T47D (cell line): ENCODE data around the gene UAP1L1.
"Not testable (repeated sequence)": the region's sequence is repeated elsewhere in the genome, so short reads cannot be mapped to it uniquely, and the experiment has no call there.

ENCODE experiments used
- DNase-seq, 2 experiments: peaks; one replicate each; pipeline versions ENCODE4 v3.0.0 to v3.0.0-alpha.2; 2011 to 2012; ENCODE audit warnings: low read depth in 1 of 2, low spot score in 1 of 2
- JUND ChIP-seq: IDR thresholded peaks from 2 replicates; pipeline ENCODE4 v1.6.1; 2012; ENCODE audit warnings: low read depth
- in situ Hi-C: cut with HindIII; loops from 2 replicates; pipeline ENCODE4 v1.10.0; 2016; ENCODE audit warnings: low sequenced_read_pairs, low pct_unique_long_range_greater_than_20kb

Gene UAP1L1, protein sequence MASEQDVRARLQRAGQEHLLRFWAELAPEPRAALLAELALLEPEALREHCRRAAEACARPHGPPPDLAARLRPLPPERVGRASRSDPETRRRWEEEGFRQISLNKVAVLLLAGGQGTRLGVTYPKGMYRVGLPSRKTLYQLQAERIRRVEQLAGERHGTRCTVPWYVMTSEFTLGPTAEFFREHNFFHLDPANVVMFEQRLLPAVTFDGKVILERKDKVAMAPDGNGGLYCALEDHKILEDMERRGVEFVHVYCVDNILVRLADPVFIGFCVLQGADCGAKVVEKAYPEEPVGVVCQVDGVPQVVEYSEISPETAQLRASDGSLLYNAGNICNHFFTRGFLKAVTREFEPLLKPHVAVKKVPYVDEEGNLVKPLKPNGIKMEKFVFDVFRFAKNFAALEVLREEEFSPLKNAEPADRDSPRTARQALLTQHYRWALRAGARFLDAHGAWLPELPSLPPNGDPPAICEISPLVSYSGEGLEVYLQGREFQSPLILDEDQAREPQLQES

DNA sequence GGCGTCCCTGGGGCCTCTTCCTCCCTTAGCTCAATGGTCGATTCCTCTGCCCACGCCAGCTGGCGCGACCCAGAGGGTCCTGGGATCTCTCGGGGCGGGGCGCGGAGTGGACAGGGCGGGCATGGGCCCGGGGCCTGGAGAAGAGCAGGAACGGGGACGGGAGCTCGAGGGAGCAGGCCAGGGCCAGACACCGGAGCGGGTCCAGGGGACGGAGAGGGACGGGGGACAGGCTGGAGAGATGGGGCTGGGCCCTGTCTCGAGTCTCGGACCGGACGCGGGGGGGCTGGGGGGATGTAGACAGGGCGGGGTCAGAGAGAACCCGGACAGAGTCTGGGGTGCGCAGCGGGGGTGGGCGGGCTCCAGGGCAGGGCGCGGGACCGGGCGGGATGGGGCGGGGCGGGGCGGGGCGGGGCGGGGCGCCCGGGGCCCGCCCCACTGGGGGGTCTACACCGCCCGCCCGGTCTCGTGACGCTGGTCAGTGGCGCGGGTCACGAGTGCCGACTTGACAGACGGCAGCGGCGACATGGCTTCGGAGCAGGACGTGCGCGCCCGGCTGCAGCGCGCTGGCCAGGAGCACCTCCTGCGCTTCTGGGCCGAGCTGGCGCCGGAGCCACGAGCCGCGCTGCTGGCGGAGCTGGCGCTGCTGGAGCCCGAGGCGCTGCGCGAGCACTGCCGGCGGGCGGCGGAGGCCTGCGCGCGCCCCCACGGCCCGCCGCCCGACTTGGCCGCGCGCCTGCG is at the start of gene UAP1L1:
UAP1L1 (plus strand) TSS at position 508 of the 738 bp plus-strand sequence; CDS start at position 524, 16 bp downstream.
- in situ Hi-C loops = no loop called here
- no peak for TF ChIP-seq JUND
- peak in 1 of 2 experiments; percentile 92 for DNase-seq

DNA sequence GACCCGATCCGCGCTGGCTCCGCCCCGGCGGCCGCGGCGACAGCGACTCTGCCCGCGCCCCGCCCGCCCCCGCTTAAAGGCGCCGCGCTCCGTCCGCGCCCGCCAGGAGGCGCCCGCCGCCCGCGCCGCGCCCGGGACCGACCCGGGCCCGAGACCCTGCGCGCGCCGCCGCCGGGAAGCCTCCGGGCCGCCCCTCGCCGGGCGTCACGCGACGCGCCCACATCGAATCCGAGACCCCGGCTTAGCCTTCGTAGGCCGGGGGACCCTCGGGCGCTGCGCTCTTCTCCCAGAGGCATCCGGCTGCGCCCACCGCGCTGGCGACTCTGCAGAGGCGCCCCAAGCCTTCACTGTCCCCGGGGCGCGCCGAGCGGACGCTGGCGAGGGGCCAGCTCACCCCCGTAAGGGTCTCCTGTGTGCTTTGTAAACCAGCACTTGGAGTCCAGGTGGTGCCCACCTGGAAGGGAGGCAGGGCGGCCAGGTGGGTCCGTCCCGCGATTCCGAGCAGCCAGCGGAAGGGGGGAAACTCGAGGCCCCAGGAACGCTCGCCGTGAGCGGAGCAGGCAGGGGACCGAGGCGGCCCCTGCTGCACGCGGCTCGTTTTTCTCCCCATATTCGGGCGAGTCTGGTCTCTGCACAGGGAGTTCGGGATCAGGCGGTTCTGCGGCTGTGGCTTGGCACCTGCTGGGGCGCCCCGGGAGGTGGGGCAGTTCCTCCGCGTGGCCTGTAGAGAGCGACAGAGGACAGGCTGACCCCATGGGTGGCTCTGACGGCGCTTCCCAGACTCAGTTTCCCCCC is 48.9 kb upstream of the UAP1L1 start:
- DNase-seq = peak in 1 of 2 experiments; percentile 90
- TF ChIP-seq JUND = no peak
- in situ Hi-C loops = no loop called here

DNA sequence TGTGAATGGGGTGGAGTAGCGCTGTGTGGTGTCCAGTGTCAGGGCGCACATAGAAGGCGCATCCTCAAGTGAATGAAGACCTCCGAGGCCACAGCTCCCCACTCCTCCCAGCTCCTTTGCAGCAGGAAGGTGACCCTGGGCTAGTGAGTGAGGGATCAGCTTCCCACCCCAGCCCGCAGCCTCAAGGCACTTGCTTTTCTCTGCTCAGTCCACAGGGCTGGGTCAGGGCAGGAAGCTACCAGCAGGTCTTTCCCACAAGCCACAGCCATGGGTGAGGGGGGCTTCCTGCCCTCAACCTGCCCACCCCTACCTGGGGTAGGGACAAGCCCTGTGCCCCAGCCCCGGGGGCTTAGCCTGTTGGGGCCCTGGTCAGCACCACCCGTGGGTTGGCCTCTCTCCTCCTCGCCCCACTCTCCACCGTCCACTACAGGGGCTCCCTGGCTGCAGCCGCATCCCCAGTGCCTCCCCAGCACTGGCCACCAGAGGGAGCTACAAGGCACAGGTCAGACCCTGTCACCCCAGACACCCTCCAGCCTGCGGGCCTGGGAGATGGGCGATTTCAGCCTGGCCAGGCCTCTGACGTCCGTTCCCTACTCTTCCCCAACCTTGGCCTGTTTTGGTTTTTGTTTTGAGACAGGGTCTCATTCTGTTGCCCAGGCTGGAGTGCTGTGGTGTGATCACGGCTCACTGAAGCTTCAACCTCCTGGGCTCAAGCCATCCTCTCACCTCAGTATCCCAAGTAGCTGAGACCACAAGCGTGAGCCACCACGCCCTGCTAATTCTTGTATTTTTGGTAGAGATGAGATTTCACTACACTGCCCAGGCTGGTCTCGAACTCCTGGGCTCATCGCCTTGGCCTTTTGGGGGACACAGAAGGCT is 48.0 kb upstream of the UAP1L1 start:
- no peak for TF ChIP-seq JUND
- DNase-seq = peak; percentile 55 to 75
- in situ Hi-C loops = no loop called here

DNA sequence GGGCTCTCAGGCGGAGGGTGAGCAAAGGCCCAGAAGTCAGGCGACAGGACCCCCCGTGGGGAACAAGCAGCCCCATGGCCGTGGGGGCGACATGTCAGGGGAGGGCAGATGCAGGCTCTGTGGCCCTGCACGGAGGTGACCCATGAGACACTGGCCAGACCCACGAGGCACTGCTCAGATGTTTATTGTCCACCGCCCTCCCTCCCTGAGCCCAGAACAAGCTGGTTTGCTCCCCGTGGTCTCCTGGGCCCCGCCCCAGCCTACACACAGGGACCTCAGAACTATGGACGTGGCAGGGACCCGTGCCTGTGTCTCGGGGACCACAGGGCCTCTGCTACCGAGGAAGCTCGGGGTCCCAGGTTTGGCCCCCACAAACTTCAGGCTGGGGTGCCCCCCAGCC is 47.3 kb upstream of the UAP1L1 start:
- no peak for TF ChIP-seq JUND
- in situ Hi-C loops = no loop called here

DNA sequence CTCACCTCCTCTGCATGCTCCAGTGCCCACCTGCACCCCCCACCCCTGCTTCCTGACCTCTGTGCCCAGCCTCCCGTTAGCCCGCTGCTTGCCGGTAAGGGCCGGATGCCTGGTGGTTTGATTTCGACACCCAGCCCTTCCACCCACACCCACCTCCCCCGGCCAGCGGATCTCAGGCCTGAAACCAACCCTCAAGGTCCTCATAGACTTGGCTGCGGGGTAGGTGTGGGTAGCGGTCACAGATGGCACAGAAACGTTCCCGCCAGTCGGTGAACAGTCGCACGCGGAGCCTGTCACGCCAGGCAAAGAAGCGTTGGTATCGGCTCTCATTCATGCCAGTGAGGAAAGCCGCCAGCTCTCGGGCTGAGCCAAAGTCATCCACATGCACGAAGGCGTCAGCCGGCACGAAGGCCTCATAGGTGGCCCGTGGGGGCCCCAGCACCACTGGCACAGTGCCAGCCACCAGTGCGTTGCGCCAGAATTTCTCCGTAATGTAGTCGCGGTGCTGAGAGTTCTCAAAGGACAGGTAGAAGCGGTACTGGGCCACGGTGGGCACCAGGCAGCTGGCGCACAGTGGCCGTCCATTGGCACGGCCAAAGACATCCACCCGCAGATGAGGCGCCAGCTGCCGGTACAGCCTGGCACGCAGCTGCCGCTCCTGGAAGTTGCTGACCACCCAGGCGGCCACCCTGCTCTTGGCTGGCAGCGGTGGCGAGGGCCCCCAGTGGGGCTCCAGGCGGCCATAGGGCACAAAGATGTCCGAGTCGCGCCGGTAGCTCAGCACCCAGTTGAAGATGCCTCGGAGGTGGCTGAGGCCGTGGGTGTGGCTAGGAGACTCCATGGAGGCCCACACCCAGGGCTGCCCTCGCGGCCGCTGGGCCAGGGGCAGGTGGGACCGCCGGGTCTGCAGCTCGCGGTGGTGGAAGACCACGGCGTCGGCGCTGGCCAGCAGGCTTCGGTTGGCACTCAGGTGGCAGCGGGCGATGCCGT is 46.5 kb upstream of the UAP1L1 start:
- no peak for TF ChIP-seq JUND
- no peak for DNase-seq
- in situ Hi-C loops = no loop called here

More for the DNA sequence above, 47.3 kb upstream of the UAP1L1 start:
- DNase-seq = no peak

DNA sequence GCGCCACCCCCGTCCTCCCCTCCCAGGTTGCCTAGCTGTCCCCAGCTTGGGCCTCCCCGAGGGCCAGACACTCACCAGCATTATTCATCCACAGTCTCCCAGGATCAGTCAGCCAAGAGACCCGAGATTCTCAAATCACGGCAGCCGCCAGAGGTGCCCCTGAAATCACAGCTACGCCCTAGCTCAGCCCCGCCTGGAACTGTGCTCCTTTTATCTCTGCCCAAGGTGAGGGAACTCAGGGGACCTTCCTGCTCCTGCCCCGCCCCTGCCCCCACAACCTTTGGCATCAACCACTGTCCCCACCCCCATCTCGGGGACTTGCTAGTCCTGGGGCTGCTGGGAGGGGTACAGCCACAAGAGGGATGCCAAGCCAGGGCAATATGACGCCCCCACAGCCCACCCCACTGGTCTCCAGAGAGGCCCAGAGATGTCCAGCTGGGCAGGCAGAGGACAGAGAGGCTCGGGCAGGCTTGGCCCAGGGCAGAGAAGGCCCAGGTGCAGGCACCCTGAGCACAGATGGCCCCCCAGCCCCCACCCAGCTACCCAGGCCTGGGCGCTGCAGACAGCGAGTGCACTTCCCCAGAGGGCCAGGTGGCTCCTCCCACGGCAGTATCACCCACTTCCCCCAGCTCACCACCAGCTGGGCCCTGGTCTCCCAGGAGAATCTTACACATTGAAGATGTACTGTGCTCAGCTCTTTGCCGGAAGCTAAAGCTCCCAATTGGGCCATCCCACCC is 45.2 kb upstream of the UAP1L1 start, which contains the start of gene FUT7:
FUT7 (minus strand) TSS at position 185 of the 737 bp plus-strand sequence; CDS start at position 88, 97 bp downstream.
- in situ Hi-C loops = no loop called here
- no peak for DNase-seq
- no peak for TF ChIP-seq JUND

DNA sequence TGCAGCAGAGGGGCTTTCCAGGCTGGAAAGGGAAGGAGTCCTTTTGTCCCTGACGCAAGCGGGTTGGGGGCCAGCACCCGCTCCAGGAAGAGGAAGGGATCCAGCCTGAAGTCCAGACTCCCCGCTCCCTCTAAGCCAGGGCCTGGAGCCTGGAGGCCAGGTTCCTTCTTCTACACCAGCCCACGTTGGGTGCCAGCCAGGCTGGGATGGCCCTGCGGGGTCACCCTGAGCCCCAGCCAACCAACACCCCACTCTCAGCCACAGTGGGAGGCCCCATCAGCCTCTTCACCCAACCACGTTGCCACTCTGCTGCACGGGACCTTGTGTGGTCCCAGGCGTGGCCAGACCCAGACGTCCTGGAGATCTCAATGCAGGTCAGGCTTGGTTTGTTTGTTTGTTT is 44.5 kb upstream of the UAP1L1 start:
- no peak for DNase-seq
- TF ChIP-seq JUND = no peak
- in situ Hi-C loops = no loop called here

DNA sequence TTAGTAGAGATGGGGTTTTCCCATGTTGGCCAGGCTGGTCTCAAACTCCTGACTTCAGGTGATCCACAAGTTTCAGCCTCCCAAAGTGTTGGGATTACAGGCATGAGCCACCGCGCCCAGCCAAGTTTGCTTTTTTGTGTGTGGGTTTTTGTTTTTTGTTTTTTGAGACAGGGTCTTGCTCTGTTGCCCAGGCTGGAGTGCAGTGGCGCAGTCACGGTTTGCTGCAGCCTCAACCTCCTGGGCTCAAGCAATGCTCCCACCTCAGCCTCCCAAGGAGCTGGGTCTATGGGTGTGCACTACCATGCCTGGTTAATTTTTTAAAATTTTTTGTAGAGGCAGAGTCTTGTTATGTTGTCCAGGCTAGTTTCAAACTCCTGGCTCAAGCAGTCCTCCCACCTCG is 43.8 kb upstream of the UAP1L1 start:
- in situ Hi-C loops, DNase-seq: not testable (repeated sequence)

DNA sequence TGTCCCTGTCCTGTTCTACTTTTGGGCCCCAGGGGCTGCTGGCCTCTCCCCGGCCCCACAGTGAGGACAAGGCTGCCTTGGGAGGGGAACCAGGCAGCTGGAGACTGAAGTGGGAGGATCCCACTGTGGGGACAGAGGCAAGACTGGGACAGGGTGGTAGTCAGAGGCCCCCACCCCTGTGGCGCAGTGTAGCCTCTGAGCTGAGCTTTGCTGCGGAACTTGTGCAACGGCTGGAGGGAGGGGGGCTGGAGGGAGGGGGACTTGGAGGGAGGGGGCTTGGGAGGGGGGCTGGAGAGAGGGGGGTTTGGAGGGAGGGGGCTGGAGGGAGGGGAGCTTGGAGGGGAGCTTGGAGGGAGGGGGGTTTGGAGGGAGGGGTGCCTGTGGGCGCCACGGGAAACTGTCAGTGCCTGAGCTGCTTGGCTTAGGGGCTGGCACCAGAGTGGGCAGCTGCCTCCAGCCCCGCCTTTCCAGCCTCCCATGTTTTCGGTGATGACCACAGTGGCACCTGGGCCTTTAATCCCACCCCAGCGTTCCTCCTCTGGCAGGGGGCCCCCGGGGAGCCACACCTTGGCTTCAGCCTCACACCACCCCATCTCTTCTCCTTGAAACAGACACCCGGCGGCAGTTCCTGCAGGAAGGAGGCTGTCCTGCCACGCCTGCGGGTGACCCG is 43.1 kb upstream of the UAP1L1 start:
- peak in 1 of 2 experiments; percentile 59 for DNase-seq
- in situ Hi-C loops = no loop called here
- TF ChIP-seq JUND = no peak
